Measurements from ENCODE around the gene FKBP5. TPM values are rescaled to one million over a fixed set of nuclear protein-coding genes. Genes with fewer than 3 reads are reported as not detected.
"Not testable (repeated sequence)": the region's sequence is repeated elsewhere in the genome, so short reads cannot be mapped to it uniquely, and the experiment has no call there.

The FKBP5 gene
- total and polyA plus RNA-seq, 3 donors from 2014 or later: 86.8 to 185 (median 156) TPM

GRCh38 chr6:35694462-35694861, 5.7 kb upstream of the FKBP5 start:
- Histone ChIP-seq H3K27me3 (no peaks in the 10 kb centered on the region), H3K9me3 (no peaks in the 10 kb centered on the region), H3K27ac (no peak overlapping the region), H3K4me1 (peaks cover 13% of the 10 kb centered on the region), H3K36me3 (ENCODE audit: low read depth, missing control alignments) (no peaks in the 10 kb centered on the region), H3K4me3 (no peak overlapping the region)
- WGBS, 2 donors: 90 to 94% methylated on average over 2 of the region's 2 CpGs
- TF ChIP-seq POLR2A (IDR thresholded peaks at IDR 0.05) (no peak), CTCF (IDR thresholded peaks at IDR 0.05) (no peak)
- intact Hi-C loops (cut with DNase I; ENCODE audit: low total_unique reads): no loop called here
- no peak for DNase-seq

- Histone ChIP-seq H3K36me3 (ENCODE audit: low read depth, missing control alignments) (no peaks in the 10 kb centered on the region), H3K4me3 (no peak overlapping the region), H3K9me3 (no peaks in the 10 kb centered on the region), H3K4me1 (peaks cover 19% of the 10 kb centered on the region), H3K27me3 (no peaks in the 10 kb centered on the region), H3K27ac (peak overlapping the region; percentile 68 to 99)
- 55 to 60% methylated on average over 10 of the region's 10 CpGs for WGBS, 2 donors
- no peak for TF ChIP-seq POLR2A (IDR thresholded peaks at IDR 0.05)
- peak; percentile 90 for DNase-seq
- intact Hi-C loops (cut with DNase I; ENCODE audit: low total_unique reads): no loop called here
These were observed 2.5 kb upstream of the FKBP5 start for GRCh38 chr6:35691027-35691824.

GRCh38 chr6:35690484-35690883, 1.8 kb upstream of the FKBP5 start:
- Histone ChIP-seq H3K4me1 (peaks cover 19% of the 10 kb centered on the region), H3K27me3 (no peaks in the 10 kb centered on the region), H3K27ac (peak overlapping the region; percentile 68 to 99), H3K4me3 (no peak overlapping the region), H3K9me3 (no peaks in the 10 kb centered on the region), H3K36me3 (ENCODE audit: low read depth, missing control alignments) (no peaks in the 10 kb centered on the region)
- TF ChIP-seq CTCF (IDR thresholded peaks at IDR 0.05) (no peak), POLR2A (IDR thresholded peaks at IDR 0.05) (no peak)
- no peak for DNase-seq
- intact Hi-C loops (cut with DNase I; ENCODE audit: low total_unique reads): no loop called here
- 81 to 85% methylated on average over 9 of the region's 9 CpGs for WGBS, 2 donors

GRCh38 chr6:35690006-35690405, 1.3 kb upstream of the FKBP5 start:
- H3K9me3 ChIP-seq; intact Hi-C loops (cut with DNase I; ENCODE audit: low total_unique reads); H3K36me3 ChIP-seq (ENCODE audit: low read depth, missing control alignments); H3K27me3 ChIP-seq; H3K4me3 ChIP-seq; DNase-seq: not testable (repeated sequence)
- Histone ChIP-seq H3K27ac (peak overlapping the region; percentile 77 to 99), H3K4me1 (peaks cover 19% of the 10 kb centered on the region)
- 78 to 82% methylated on average over 16 of the region's 16 CpGs for WGBS, 2 donors

GRCh38 chr6:35687658-35688604, 784 bp downstream of the FKBP5 start:
- TF ChIP-seq POLR2A (IDR thresholded peaks at IDR 0.05): no peak
- TF ChIP-seq CTCF (IDR thresholded peaks at IDR 0.05): no peak
- intact Hi-C loops (cut with DNase I; ENCODE audit: low total_unique reads): loop anchor here (5.0 kb wide), 2 partner anchors 39 to 86 kb away; no protein-coding TSS in a partner anchor
- H3K36me3 ChIP-seq (ENCODE audit: low read depth, missing control alignments): no peaks in the 10 kb centered on the region
- H3K4me1 ChIP-seq: peaks cover 26% of the 10 kb centered on the region
- peak overlapping the region; percentile 99 to 100 for H3K27ac ChIP-seq
- no peaks in the 10 kb centered on the region for H3K27me3 ChIP-seq
- no peaks in the 10 kb centered on the region for H3K9me3 ChIP-seq
- WGBS, 2 donors: 0 to 1% methylated on average over 21 to 77 of the region's 100 CpGs
- peak; percentile 73 for DNase-seq
- peak overlapping the region; percentile 96 to 100 for H3K4me3 ChIP-seq

Data from testis (tissue), 3 donors.